ENCODE measurements around the gene NCAPG. TPM values are rescaled to one million over a fixed set of nuclear protein-coding genes. Genes with fewer than 3 reads are reported as not detected.

NCAPG gene
- total RNA-seq, 1 donor from 2014 or later: 211 TPM

- H3K27ac Mint-ChIP-seq: no peak overlapping the region
- H3K27me3 ChIP-seq: peaks cover 18% of the 10 kb centered on the region
Observed at GRCh38 chr4:17787315-17787714, 23.5 kb upstream of the NCAPG start.

DNA sequence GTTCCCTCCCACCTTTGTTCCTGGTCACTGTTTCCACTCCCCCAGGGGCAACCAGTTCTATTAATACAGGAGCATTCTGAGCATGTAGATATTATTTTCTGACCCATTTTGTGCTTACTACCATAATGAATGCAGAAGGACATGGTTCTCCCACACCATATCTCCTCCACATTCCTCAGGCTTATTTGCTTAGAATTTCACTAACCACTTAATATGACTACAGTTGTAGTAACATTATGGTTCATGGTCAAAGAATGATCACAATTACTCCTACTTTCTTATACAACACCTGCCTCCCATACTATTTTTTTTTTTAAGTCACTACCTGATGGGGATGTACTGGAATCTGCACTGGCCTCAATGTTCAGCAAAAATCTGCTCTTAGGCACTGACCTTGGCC lies 21.8 kb upstream of the NCAPG start:
- no peaks in the 10 kb centered on the region for H3F3A ChIP-seq (ENCODE audit: low read depth)
- no peaks in the 10 kb centered on the region for H3K79me2 ChIP-seq (ENCODE audit: low read depth)
- Mint-ChIP-seq H3K36me3 (peaks cover 13% of the 10 kb centered on the region), H3K4me1 (no peaks in the 10 kb centered on the region), H3K27me3 (ENCODE audit: insufficient read depth, low read depth) (peaks cover 2% of the 10 kb centered on the region), H3K9me3 (no peaks in the 10 kb centered on the region), H3K27ac (no peak overlapping the region), H3K4me3 (no peak overlapping the region)
- H3K4me2 ChIP-seq: no peak overlapping the region
- peaks cover 19% of the 10 kb centered on the region for H3K36me3 ChIP-seq
- TF ChIP-seq EZH2phosphoT487 (IDR thresholded peaks at IDR 0.05) (no peak), EZH2 (IDR thresholded peaks at IDR 0.05) (no peak), CTCF (IDR thresholded peaks at IDR 0.05) (no peak)
- peaks cover 1% of the 10 kb centered on the region for H3K27me3 ChIP-seq
- H3K9ac ChIP-seq: no peak overlapping the region
- no peak for DNase-seq (ENCODE audit: low spot score)
- no peaks in the 10 kb centered on the region for H3K9me3 ChIP-seq (ENCODE audit: low read depth)
- H2AFZ ChIP-seq (replicated peaks): no peak overlapping the region
- no peaks in the 10 kb centered on the region for H4K20me1 ChIP-seq (ENCODE audit: low read depth)
- H3K4me1 ChIP-seq: no peaks in the 10 kb centered on the region
- H3K27ac ChIP-seq: no peak overlapping the region
- H3K4me3 ChIP-seq: no peak overlapping the region

More at GRCh38 chr4:17787315-17787714, 23.5 kb upstream of the NCAPG start:
- H3K9ac ChIP-seq: no peak overlapping the region
- H3K36me3 Mint-ChIP-seq: peaks cover 3% of the 10 kb centered on the region
- no peak overlapping the region for H3K4me3 ChIP-seq
- no peaks in the 10 kb centered on the region for H3K9me3 ChIP-seq (ENCODE audit: low read depth)
- no peaks in the 10 kb centered on the region for H3K9me3 Mint-ChIP-seq
- TF ChIP-seq EZH2phosphoT487 (IDR thresholded peaks at IDR 0.05): no peak
- peaks cover under 1% of the 10 kb centered on the region for H3K4me1 Mint-ChIP-seq
- peaks cover 5% of the 10 kb centered on the region for H4K20me1 ChIP-seq (ENCODE audit: low read depth)
- no peaks in the 10 kb centered on the region for H3K79me2 ChIP-seq (ENCODE audit: low read depth)
- no peak overlapping the region for H3K4me3 Mint-ChIP-seq
- H3K4me2 ChIP-seq: no peak overlapping the region
- DNase-seq (ENCODE audit: low spot score): no peak
- H3F3A ChIP-seq (ENCODE audit: low read depth): no peaks in the 10 kb centered on the region
- no peak overlapping the region for H3K27ac ChIP-seq
- H3K4me1 ChIP-seq: peaks cover 6% of the 10 kb centered on the region
- H3K36me3 ChIP-seq: peaks cover 12% of the 10 kb centered on the region
- H3K27me3 Mint-ChIP-seq (ENCODE audit: insufficient read depth, low read depth): peaks cover 2% of the 10 kb centered on the region
- no peak overlapping the region for H2AFZ ChIP-seq (replicated peaks)

DNA sequence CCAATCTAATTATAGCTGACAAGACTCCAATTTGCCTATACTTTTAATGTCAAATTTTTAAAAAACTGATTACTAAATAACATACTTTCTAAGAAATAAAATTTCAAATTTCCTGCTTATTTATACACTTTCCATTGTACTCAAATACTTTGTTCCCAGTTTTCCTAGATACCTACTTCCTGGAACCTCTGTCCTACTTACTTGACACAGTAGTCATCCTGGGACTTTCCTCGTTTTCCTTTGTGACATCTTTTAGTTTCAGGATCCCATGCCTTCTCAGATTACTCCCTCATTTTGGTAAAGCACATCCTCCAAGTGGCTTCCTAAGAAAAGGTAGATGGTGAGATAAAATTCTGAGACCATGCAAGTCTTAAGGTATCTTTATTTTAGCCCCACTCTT lies 16.0 kb upstream of the NCAPG start:
- no peaks in the 10 kb centered on the region for H3K9me3 Mint-ChIP-seq
- peaks cover 23% of the 10 kb centered on the region for H3K36me3 Mint-ChIP-seq
- no peak for DNase-seq (ENCODE audit: low spot score)
- no peaks in the 10 kb centered on the region for H4K20me1 ChIP-seq (ENCODE audit: low read depth)
- no peaks in the 10 kb centered on the region for H3K79me2 ChIP-seq (ENCODE audit: low read depth)
- TF ChIP-seq CTCF (IDR thresholded peaks at IDR 0.05) (no peak), EZH2phosphoT487 (IDR thresholded peaks at IDR 0.05) (no peak), EZH2 (IDR thresholded peaks at IDR 0.05) (no peak)
- no peaks in the 10 kb centered on the region for H3K27me3 ChIP-seq
- H3K9me3 ChIP-seq (ENCODE audit: low read depth): no peaks in the 10 kb centered on the region
- no peaks in the 10 kb centered on the region for H3F3A ChIP-seq (ENCODE audit: low read depth)
- H2AFZ ChIP-seq (replicated peaks): no peak overlapping the region
- no peaks in the 10 kb centered on the region for H3K4me1 Mint-ChIP-seq
- H3K4me2 ChIP-seq: no peak overlapping the region
- no peaks in the 10 kb centered on the region for H3K4me1 ChIP-seq
- H3K36me3 ChIP-seq: peaks cover 22% of the 10 kb centered on the region
- H3K27ac ChIP-seq: no peak overlapping the region
- no peak overlapping the region for H3K9ac ChIP-seq
- peaks cover 3% of the 10 kb centered on the region for H3K27me3 Mint-ChIP-seq (ENCODE audit: insufficient read depth, low read depth)
- no peak overlapping the region for H3K4me3 Mint-ChIP-seq
- no peak overlapping the region for H3K4me3 ChIP-seq
- H3K27ac Mint-ChIP-seq: no peak overlapping the region

DNA sequence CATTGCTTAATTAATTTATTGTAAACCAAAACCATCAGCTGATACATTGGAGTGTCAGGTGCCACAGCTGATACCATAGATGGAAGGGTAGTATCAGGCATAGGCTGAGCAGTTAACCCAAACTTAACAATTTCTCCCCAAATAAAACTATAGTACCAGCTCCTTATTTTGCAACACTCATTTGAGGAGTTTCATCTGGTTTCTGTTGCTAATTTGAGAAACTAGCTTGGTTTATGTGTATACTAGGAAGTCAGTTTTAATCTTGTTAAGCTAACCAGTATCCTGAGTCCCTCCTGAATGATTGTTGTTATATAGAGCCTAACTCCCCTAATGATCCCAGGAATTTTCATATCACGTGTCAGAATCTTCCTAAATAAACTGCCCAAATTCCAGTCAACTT lies 13.0 kb upstream of the NCAPG start:
- no peaks in the 10 kb centered on the region for H3K4me1 ChIP-seq
- no peak for DNase-seq (ENCODE audit: low spot score)
- no peak overlapping the region for H3K9ac ChIP-seq
- no peak overlapping the region for H2AFZ ChIP-seq (replicated peaks)
- H3K27me3 ChIP-seq: no peaks in the 10 kb centered on the region
- no peak overlapping the region for H3K27ac ChIP-seq
- Mint-ChIP-seq H3K4me1 (no peaks in the 10 kb centered on the region), H3K4me3 (no peak overlapping the region), H3K36me3 (peaks cover 27% of the 10 kb centered on the region), H3K27ac (no peak overlapping the region), H3K27me3 (ENCODE audit: insufficient read depth, low read depth) (peaks cover 3% of the 10 kb centered on the region), H3K9me3 (no peaks in the 10 kb centered on the region)
- peaks cover 17% of the 10 kb centered on the region for H3K79me2 ChIP-seq (ENCODE audit: low read depth)
- no peak overlapping the region for H3K4me3 ChIP-seq
- H4K20me1 ChIP-seq (ENCODE audit: low read depth): peaks cover 9% of the 10 kb centered on the region
- peaks cover 21% of the 10 kb centered on the region for H3K36me3 ChIP-seq
- no peak for TF ChIP-seq EZH2 (IDR thresholded peaks at IDR 0.05)
- peaks cover 5% of the 10 kb centered on the region for H3F3A ChIP-seq (ENCODE audit: low read depth)
- no peak overlapping the region for H3K4me2 ChIP-seq
- no peaks in the 10 kb centered on the region for H3K9me3 ChIP-seq (ENCODE audit: low read depth)

All from neural progenitor cell (in vitro differentiated cells).